Lung (tissue), 12 donors: ENCODE measurements around the gene PAPSS2. TPM values are rescaled to one million over a fixed set of nuclear protein-coding genes. Genes with fewer than 3 reads are reported as not detected.

Source experiments
- ATAC-seq: fragments of 200-7000 bp; cut with Tn5 transposase; one replicate; pipeline ENCODE4 v1.9.1; 2020; ENCODE audit warnings: moderate number of reproducible peaks; ENCODE audit not compliant: insufficient read depth, low FRiP score
- DNase-seq, 3 donors: peaks; one replicate each; pipeline ENCODE4 v3.0.0-alpha.2; 2013 to 2017
- H3K27ac ChIP-seq, 2 donors: one replicate each; pipeline ENCODE4 v1.5.1; 2013; ENCODE audit warnings: mild to moderate bottlenecking in 2 of 2, moderate library complexity in 2 of 2, control low read depth in 1 of 2, inconsistent platforms in 1 of 2, low read depth in 1 of 2, low read length in 1 of 2
- H3K27me3 ChIP-seq, 3 donors: one replicate each; pipeline ENCODE4 v1.5.1; 2013; ENCODE audit warnings: low read length in 2 of 3; ENCODE audit not compliant: control insufficient read depth in 3 of 3, insufficient read depth in 3 of 3
- H3K36me3 ChIP-seq, 4 donors: one replicate each; pipeline ENCODE4 v1.5.1; 2013; ENCODE audit warnings: low read length in 4 of 4, mild to moderate bottlenecking in 1 of 4, moderate library complexity in 1 of 4; ENCODE audit not compliant: control insufficient read depth in 4 of 4, insufficient read depth in 4 of 4
- H3K4me1 ChIP-seq, 5 donors: one replicate each; pipeline ENCODE4 v1.5.1; 2013; ENCODE audit warnings: low read length in 5 of 5, mild to moderate bottlenecking in 2 of 5, moderate library complexity in 1 of 5; ENCODE audit not compliant: control insufficient read depth in 5 of 5, insufficient read depth in 5 of 5
- H3K4me3 ChIP-seq: one replicate; pipeline ENCODE4 v1.5.1; 2013; ENCODE audit warnings: mild to moderate bottlenecking, control low read depth, moderate library complexity
- H3K9ac ChIP-seq, 2 donors: one replicate each; pipeline ENCODE4 v1.5.1; 2013; ENCODE audit warnings: low read length in 2 of 2, control low read depth in 1 of 2; ENCODE audit not compliant: insufficient read depth in 1 of 2
- H3K9me3 ChIP-seq, 4 donors: one replicate each; pipeline ENCODE4 v1.5.1; 2013; ENCODE audit warnings: low read length in 3 of 4, mild to moderate bottlenecking in 1 of 4, moderate library complexity in 1 of 4; ENCODE audit not compliant: control insufficient read depth in 4 of 4, insufficient read depth in 3 of 4
- WGBS, 2 donors: extraction: QIAGEN DNeasy Blood & Tissue Kit; methylation state at CpG; one replicate each; pipeline ENCODE4 v1.1.7; 2013; 5-methylcytosine and 5-hydroxymethylcytosine counted together
- polyA plus RNA-seq, 2 donors: library from polyadenylated mRNA; stranded (reverse); fragments of 200-250 nt; gene quantifications; one replicate each; pipeline ENCODE4 v1.2.1, GENCODE V29; 2013
- total RNA-seq, 2 donors: library from RNA; depleted of rRNA in 1 of 2; stranded (reverse); fragments of >200 nt in 1 of 2; gene quantifications; one replicate each; pipeline ENCODE4 v1.2.1, GENCODE V29; 2014 to 2021
- TF ChIP-seq, protein P1 (sequence below): IDR thresholded peaks from 2 replicates; pipeline ENCODE4 v1.5.1; 2012; ENCODE audit warnings: mild to moderate bottlenecking; ENCODE audit errors: control extremely low read depth, extremely low read depth
- donor health status: control.
- donor health status: control.
- donor health status: Bipolar disorder and iron deficiency.
- donor health status: healthy.
- donor health status: DM: yes; HTN: yes; CAD: no.

The PAPSS2 gene
- total and polyA plus RNA-seq, 4 donors: 29.0 to 107 (median 81.1) TPM

DNA sequence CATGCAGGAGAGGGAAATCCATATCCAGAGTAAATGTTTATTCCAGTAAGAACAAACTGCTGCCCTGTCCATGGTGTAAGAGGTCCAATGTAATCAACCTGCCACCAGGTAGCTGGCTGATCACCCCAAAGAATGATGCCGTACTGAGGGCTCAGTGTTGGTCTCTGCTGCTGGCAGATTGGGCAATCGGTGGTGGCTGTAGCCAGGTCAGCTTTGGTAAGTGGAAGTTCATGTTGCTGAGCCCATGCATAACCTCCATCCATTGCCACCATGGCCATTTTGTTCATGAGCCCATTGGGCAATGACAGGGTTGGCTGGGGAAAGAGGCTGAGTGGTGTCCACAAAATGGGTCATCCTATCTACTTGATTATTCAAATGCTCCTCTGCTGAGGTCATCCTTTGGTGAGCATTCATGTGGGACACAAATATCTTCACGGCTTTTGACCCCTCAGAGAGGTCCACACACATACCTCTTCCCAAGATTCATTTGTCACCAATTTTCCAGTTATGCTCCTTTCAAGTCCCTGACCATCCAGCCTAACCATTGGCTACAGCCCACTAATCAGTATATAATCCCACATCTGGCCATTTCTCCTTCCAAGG lies 23.3 kb upstream of the PAPSS2 start:
- ATAC-seq: no peak
- TF ChIP-seq, protein P1, sequence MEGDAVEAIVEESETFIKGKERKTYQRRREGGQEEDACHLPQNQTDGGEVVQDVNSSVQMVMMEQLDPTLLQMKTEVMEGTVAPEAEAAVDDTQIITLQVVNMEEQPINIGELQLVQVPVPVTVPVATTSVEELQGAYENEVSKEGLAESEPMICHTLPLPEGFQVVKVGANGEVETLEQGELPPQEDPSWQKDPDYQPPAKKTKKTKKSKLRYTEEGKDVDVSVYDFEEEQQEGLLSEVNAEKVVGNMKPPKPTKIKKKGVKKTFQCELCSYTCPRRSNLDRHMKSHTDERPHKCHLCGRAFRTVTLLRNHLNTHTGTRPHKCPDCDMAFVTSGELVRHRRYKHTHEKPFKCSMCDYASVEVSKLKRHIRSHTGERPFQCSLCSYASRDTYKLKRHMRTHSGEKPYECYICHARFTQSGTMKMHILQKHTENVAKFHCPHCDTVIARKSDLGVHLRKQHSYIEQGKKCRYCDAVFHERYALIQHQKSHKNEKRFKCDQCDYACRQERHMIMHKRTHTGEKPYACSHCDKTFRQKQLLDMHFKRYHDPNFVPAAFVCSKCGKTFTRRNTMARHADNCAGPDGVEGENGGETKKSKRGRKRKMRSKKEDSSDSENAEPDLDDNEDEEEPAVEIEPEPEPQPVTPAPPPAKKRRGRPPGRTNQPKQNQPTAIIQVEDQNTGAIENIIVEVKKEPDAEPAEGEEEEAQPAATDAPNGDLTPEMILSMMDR: no peak
- Histone ChIP-seq H3K4me1 (no peaks in the 10 kb centered on the region), H3K4me3 (no peak overlapping the region), H3K9ac (no peak overlapping the region), H3K36me3 (no peaks in the 10 kb centered on the region), H3K9me3 (no peaks in the 10 kb centered on the region), H3K27ac (peak overlapping the region in 1 of 2 donors; percentile 63), H3K27me3 (no peaks in the 10 kb centered on the region)
- WGBS, 2 donors: 95 to 97% methylated on average over 3 of the region's 3 CpGs
- no peak for DNase-seq

DNA sequence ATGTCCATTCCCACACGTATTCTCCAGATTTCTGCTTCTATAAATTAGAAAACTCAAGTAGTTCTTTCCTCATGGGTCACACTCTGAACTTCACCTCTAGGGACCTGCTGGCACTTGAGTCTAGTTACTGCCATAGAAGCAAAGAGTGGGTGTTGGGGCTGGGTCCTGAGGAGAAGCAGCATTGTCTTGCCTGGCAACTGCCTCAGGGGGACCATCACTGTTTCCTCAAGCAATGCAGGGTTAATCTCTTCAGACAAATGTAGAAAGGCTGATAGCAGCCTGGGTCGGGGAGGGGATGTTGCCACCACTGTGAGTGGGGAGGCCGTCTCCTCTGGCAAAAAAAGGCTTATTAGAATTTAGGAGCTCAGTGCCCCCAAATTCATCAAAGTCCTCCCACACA lies 20.2 kb upstream of the PAPSS2 start:
- TF ChIP-seq, protein P1: no peak
- Histone ChIP-seq H3K27ac (no peak overlapping the region), H3K4me1 (no peaks in the 10 kb centered on the region), H3K9ac (no peak overlapping the region), H3K36me3 (no peaks in the 10 kb centered on the region), H3K9me3 (no peaks in the 10 kb centered on the region), H3K27me3 (no peaks in the 10 kb centered on the region), H3K4me3 (no peak overlapping the region)
- 94 to 96% methylated on average over 3 of the region's 3 CpGs for WGBS, 2 donors
- no peak for ATAC-seq
- no peak for DNase-seq

DNA sequence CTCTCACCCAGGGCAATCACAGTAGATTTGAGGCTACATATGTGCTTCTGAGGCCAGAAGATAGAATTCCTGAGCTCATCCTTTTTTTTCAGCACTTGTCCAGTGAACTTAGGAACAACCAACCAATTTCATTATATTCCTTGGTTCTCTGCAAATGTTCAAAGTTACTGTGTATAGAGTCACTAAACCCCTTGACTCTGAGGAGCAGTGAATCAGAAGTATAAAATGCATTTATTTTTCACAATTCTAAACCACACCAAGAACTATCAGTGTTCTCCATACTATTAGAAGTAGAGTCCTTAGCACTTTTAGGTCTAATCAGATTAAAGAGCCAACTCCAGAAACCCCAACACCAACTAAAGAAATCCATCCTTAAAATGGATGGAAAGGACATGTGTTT lies 19.6 kb upstream of the PAPSS2 start:
- Histone ChIP-seq H3K27me3 (no peaks in the 10 kb centered on the region), H3K4me1 (no peaks in the 10 kb centered on the region), H3K9ac (no peak overlapping the region), H3K36me3 (no peaks in the 10 kb centered on the region), H3K27ac (no peak overlapping the region), H3K9me3 (no peaks in the 10 kb centered on the region), H3K4me3 (no peak overlapping the region)
- TF ChIP-seq, protein P1: no peak
- no peak for ATAC-seq
- no peak for DNase-seq

DNA sequence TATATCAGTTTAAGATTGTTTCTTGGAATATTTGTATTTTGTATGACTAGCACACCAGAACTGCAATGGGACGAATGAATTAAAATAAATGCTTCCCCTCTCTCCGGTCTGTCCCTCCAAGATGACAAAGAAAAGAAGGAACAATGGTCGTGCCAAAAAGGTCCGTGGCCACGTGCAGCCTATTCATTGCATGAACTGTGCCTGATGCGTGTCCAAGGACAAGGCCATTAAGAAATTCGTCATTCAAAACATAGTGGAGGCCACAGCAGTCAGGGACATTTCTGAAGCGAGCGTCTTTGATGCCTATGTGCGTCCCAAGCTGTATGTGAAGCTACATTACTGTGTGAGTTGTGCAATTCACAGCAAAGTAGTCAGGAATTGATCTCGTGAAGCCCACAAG lies 17.2 kb upstream of the PAPSS2 start:
- Histone ChIP-seq H3K4me1 (peaks cover 0 to 2% (median 0%) of the 10 kb centered on the region in 5 donors), H3K4me3 (no peak overlapping the region), H3K27ac (no peak overlapping the region), H3K9ac (no peak overlapping the region), H3K36me3 (no peaks in the 10 kb centered on the region), H3K9me3 (no peaks in the 10 kb centered on the region), H3K27me3 (no peaks in the 10 kb centered on the region)
- WGBS, 2 donors: 91 to 94% methylated on average over 11 of the region's 11 CpGs
- no peak for DNase-seq
- TF ChIP-seq, protein P1: no peak
- no peak for ATAC-seq
